Heart left ventricle (tissue), 16 donors: Measurements from ENCODE around the gene PRKAG2. TPM values are rescaled to one million over a fixed set of nuclear protein-coding genes. Genes with fewer than 3 reads are reported as not detected.
A peak's percentile ranks its signal among the peaks of the same experiment; 100 is the strongest.

Source experiments
- ATAC-seq, 4 donors: fragments of 200-7000 bp; cut with Tn5 transposase; one replicate each; pipeline ENCODE4 v1.9.1; 2020 to 2022; ENCODE audit warnings: moderate library complexity in 4 of 4, mild to moderate bottlenecking in 3 of 4, moderate number of reproducible peaks in 1 of 4
- DNase-seq, 5 donors: peaks; one replicate each; pipeline ENCODE4 v3.0.0-alpha.2; 2020
- H3K27ac ChIP-seq, 12 donors: fragments of 200-600 bp; sonication (generic) in 4 of 12; one replicate each; pipeline versions ENCODE4 v1.5.0 to v1.8.0; 2016 to 2022; ENCODE audit warnings: mild to moderate bottlenecking in 2 of 12
- H3K27me3 ChIP-seq, 9 donors: fragments of 200-600 bp; sonication (generic) in 2 of 9; one replicate each; pipeline versions ENCODE4 v1.5.1 to v1.8.0; 2016 to 2022; ENCODE audit warnings: mild to moderate bottlenecking in 3 of 9
- H3K36me3 ChIP-seq, 9 donors: fragments of 200-600 bp; sonication (generic) in 2 of 9; one replicate each; pipeline versions ENCODE4 v1.5.0 to v1.8.0; 2018 to 2022; ENCODE audit warnings: mild to moderate bottlenecking in 2 of 9
- H3K4me1 ChIP-seq, 12 donors: fragments of 200-600 bp; sonication (generic) in 4 of 12; one replicate each; pipeline versions ENCODE4 v1.5.0 to v1.8.0; 2016 to 2022; ENCODE audit warnings: mild to moderate bottlenecking in 3 of 12
- H3K4me3 ChIP-seq, 12 donors: fragments of 200-600 bp; sonication (generic) in 4 of 12; one replicate each; pipeline versions ENCODE4 v1.5.0 to v1.8.0; 2017 to 2022; ENCODE audit warnings: mild to moderate bottlenecking in 9 of 12, moderate library complexity in 4 of 12
- H3K9me3 ChIP-seq, 12 donors: fragments of 200-600 bp; sonication (generic) in 4 of 12; one replicate each; pipeline versions ENCODE4 v1.5.0 to v1.8.0; 2016 to 2022; ENCODE audit warnings: mild to moderate bottlenecking in 1 of 12
- CTCF ChIP-seq, 12 donors: fragments of 200-600 bp; sonication (generic) in 4 of 12; IDR thresholded peaks; one replicate each; pipeline versions ENCODE4 v1.5.0 to v1.8.0; 2018 to 2022; ENCODE audit warnings: antibody characterized with exemption in 12 of 12, mild to moderate bottlenecking in 5 of 12
- POLR2A ChIP-seq, 2 donors: fragments of 450-650 bp; IDR thresholded peaks; one replicate each; pipeline ENCODE4 v1.6.1; 2017; ENCODE audit warnings: antibody characterized with exemption in 2 of 2, mild to moderate bottlenecking in 2 of 2, moderate library complexity in 2 of 2
- WGBS, 4 donors: extraction: QIAGEN DNeasy Blood & Tissue Kit in 2 of 4; methylation state at CpG; one replicate each; pipeline versions ENCODE4 v1.1.5 to v1.1.7; 2013 to 2018; 5-methylcytosine and 5-hydroxymethylcytosine counted together
- intact Hi-C, 10 donors: fragments of 100-400 bp; cut with DNase I; formaldehyde crosslinking; loops; one replicate each; pipeline versions ENCODE4 v1.11.1 to v1.14.2; 2022
- polyA plus RNA-seq, 2 donors: library from polyadenylated mRNA; stranded (reverse); fragments of 200-250 nt; gene quantifications; one replicate each; pipeline ENCODE4 v1.2.3, GENCODE V29; 2013
- total RNA-seq, 9 donors: library from RNA; depleted of rRNA in 2 of 9; stranded (reverse); fragments of >200 nt in 2 of 9; fragmentation: NEBNext Ultra II Directional in 3 of 9; extraction: Animal tissue kit (Norgen Biotek cat#: 25700) in 3 of 9; gene quantifications; one replicate each; pipeline versions ENCODE4 v1.1.0 to v1.2.4, GENCODE V29; 2016 to 2023
- donor health status: ischemic (EF 13 %, LVEDD 7.1; RV severe dilation, severe dysfunction).
- donor health status: healthy with polysubstance abuse.
- donor health status: DM: no; HTN: yes; CAD: no.
- donor health status: DM: no; HTN: no; CAD: no.
- donor health status: ischemic (EF 25% LVEDD 6.9; RV normal size, moderate dysfunction).
- donor health status: ischemic (EF 25% LVEDD 5.7; RV mildly dilated, moderate dysfunction).
- donor health status: healthy.
- donor health status: DM: yes; HTN: yes; CAD: no.
- donor health status: ischemic (EF 35%, LVEDD 5.7; RV mildly dilated, moderate dysfunction).
- donor health status: nonischemic (EF 11% LVEDD 7.7; RV severe dilation, severe dysfunction).
- donor health status: DM: yes; HTN: yes; CAD: no.
- donor health status: PGD.
- donor health status: ischemic (EF 29% LVEDD 5.4; RV normal size, mild dysfunction).
- donor health status: nonischemic (EF 23%, LVEDD 6.1; RV moderate dilation, normal function).

The PRKAG2 gene
- total and polyA plus RNA-seq, 11 donors, result 50.2 to 179 (median 108) TPM

GRCh38 chr7:151553356-151553755 lies 323.6 kb downstream of the PRKAG2 start:
- Histone ChIP-seq H3K4me3 (no peak overlapping the region), H3K36me3 (peaks cover 0 to 38% (median 23%) of the 10 kb centered on the region in 9 donors), H3K27me3 (no peaks in the 10 kb centered on the region), H3K4me1 (peaks cover 0 to 11% (median 0%) of the 10 kb centered on the region in 12 donors), H3K27ac (peak overlapping the region in 1 of 12 donors; percentile 46), H3K9me3 (no peaks in the 10 kb centered on the region)
- 68 to 72% (median 69%) methylated on average over 11 to 15 of the region's 15 CpGs for WGBS, 4 donors
- no peak for DNase-seq
- intact Hi-C loops, result loop anchor here in 1 of 10 donors (10.0 kb wide), 1 partner anchor 189 kb away; no protein-coding TSS in a partner anchor
- no peak for TF ChIP-seq POLR2A (IDR thresholded peaks at IDR 0.05)
- no peak for TF ChIP-seq CTCF (IDR thresholded peaks at IDR 0.05)
- peak in 2 of 4 donors; percentile 10 to 22 for ATAC-seq

- no peaks in the 10 kb centered on the region for H3K9me3 ChIP-seq
- DNase-seq (peak in 2 of 5 donors; percentile 43 to 54), ATAC-seq (peak; percentile 64 to 83 (median 82))
- peaks cover 0 to 29% (median 14%) of the 10 kb centered on the region in 9 donors for H3K36me3 ChIP-seq
- H3K27me3 ChIP-seq, result no peaks in the 10 kb centered on the region
- peaks cover 0 to 11% (median 0%) of the 10 kb centered on the region in 12 donors for H3K4me1 ChIP-seq
- TF ChIP-seq CTCF (IDR thresholded peaks at IDR 0.05), result no peak
- TF ChIP-seq POLR2A (IDR thresholded peaks at IDR 0.05), result no peak
- intact Hi-C loops, result loop anchor here in 1 of 10 donors (10.0 kb wide), 1 partner anchor 188 kb away; no protein-coding TSS in a partner anchor
- 44 to 67% (median 49%) methylated on average over 10 of the region's 10 CpGs for WGBS, 4 donors
- H3K4me3 ChIP-seq, result no peak overlapping the region
- H3K27ac ChIP-seq, result peak overlapping the region in 1 of 12 donors; percentile 46
Measured at GRCh38 chr7:151552352-151553028, 324.4 kb downstream of the PRKAG2 start.

GRCh38 chr7:151551820-151552219 lies 325.1 kb downstream of the PRKAG2 start:
- intact Hi-C loops, result loop anchor here in 1 of 10 donors (10.0 kb wide), 1 partner anchor 187 kb away; no protein-coding TSS in a partner anchor
- H3K27ac ChIP-seq, result peak overlapping the region in 1 of 12 donors; percentile 46
- TF ChIP-seq CTCF (IDR thresholded peaks at IDR 0.05) (no peak), POLR2A (IDR thresholded peaks at IDR 0.05) (no peak)

GRCh38 chr7:151550656-151551286 lies 326.1 kb downstream of the PRKAG2 start:
- Histone ChIP-seq H3K27me3 (no peaks in the 10 kb centered on the region), H3K27ac (no peak overlapping the region), H3K36me3 (peaks cover 0 to 12% (median 0%) of the 10 kb centered on the region in 9 donors), H3K4me3 (no peak overlapping the region), H3K4me1 (peaks cover 0 to 12% (median 3%) of the 10 kb centered on the region in 12 donors), H3K9me3 (no peaks in the 10 kb centered on the region)
- 19 to 29% (median 22%) methylated on average over 3 of the region's 3 CpGs for WGBS, 4 donors
- intact Hi-C loops, result loop anchor here in 1 of 10 donors (10.0 kb wide), 1 partner anchor 186 kb away; no protein-coding TSS in a partner anchor
- no peak for TF ChIP-seq CTCF (IDR thresholded peaks at IDR 0.05)
- TF ChIP-seq POLR2A (IDR thresholded peaks at IDR 0.05), result no peak
- DNase-seq (no peak), ATAC-seq (no peak)

More at GRCh38 chr7:151551820-151552219, 325.1 kb downstream of the PRKAG2 start:
- no peak for DNase-seq
- ATAC-seq, result no peak
- peaks cover 0 to 22% (median 7%) of the 10 kb centered on the region in 9 donors for H3K36me3 ChIP-seq
- 76 to 89% (median 85%) methylated on average over 7 of the region's 7 CpGs for WGBS, 4 donors
- no peaks in the 10 kb centered on the region for H3K9me3 ChIP-seq
- H3K4me1 ChIP-seq, result peaks cover 0 to 11% (median 2%) of the 10 kb centered on the region in 12 donors
- no peaks in the 10 kb centered on the region for H3K27me3 ChIP-seq
- H3K4me3 ChIP-seq, result no peak overlapping the region
